ENCODE measurements around the gene AGAP2. TPM values are rescaled to one million over a fixed set of nuclear protein-coding genes. Genes with fewer than 3 reads are reported as not detected.

The AGAP2 gene
- total RNA-seq, 4 donors from 2014 or later: 1.1 to 5.7 (median 2.5) TPM

DNA sequence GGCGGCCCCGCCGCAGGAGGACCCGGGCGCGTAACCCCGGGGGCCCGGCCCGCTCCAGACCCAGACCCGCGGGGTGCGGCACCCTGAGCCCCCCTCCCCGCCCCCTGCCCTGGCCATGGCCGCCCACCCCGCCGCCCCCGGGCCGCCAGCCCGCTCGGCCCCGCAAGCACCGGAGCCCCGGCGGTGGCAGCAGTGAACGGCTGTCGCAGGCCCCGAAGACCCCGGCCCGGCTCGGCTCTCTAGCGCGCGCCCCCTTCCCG is 16.6 kb upstream of the AGAP2 start:
- H3K4me1 ChIP-seq: peaks cover 0 to 51% (median 20%) of the 10 kb centered on the region in 4 donors

DNA sequence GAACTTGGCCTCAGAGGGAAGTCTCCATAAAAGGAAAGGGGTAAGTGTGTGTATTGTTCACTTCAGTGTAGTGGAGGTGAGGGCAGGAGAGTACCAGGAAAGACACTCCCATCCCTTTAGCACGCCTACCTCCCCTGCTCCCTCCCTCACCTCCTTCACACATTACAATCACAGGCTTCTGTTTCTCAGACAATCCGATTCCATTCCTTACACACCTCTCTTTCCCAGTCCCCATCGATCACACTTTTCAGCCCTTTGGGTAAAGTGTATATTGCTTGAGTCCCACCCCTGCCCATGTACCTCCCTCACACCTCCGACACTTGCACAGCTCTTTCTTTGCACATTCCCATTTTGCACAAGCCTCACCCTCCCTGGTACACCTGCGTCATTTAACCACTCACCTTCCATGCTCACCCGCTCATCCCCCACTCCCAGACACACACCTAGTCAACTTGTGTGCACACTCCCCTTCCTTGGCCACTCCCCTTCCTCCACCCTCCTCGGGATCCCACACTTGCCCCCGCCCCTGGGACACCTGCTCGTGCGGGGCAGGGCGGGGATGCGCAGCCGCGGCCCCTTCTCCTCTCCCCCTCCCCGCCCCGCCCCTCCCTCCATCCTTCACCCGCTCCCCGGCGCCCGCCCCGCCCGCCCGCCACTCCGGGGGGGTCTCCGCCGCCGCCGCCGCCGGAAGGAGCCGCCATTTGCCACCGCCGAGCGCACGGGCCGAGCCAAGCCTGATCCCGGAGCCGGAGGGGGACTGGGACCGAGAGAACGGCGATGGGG is 16.1 kb upstream of the AGAP2 start, which contains the start of gene MARCHF9:
Gene MARCHF9 (plus strand): TSS at position 693 of the 783 bp plus-strand sequence. CDS start 426 bp downstream, outside the sequence.
- H3K9me3 ChIP-seq: no peaks in the 10 kb centered on the region
- TF ChIP-seq EP300 (IDR thresholded peaks at IDR 0.05) (no peak), POLR2A (IDR thresholded peaks at IDR 0.05) (no peak)
- TF ChIP-seq, protein P1, sequence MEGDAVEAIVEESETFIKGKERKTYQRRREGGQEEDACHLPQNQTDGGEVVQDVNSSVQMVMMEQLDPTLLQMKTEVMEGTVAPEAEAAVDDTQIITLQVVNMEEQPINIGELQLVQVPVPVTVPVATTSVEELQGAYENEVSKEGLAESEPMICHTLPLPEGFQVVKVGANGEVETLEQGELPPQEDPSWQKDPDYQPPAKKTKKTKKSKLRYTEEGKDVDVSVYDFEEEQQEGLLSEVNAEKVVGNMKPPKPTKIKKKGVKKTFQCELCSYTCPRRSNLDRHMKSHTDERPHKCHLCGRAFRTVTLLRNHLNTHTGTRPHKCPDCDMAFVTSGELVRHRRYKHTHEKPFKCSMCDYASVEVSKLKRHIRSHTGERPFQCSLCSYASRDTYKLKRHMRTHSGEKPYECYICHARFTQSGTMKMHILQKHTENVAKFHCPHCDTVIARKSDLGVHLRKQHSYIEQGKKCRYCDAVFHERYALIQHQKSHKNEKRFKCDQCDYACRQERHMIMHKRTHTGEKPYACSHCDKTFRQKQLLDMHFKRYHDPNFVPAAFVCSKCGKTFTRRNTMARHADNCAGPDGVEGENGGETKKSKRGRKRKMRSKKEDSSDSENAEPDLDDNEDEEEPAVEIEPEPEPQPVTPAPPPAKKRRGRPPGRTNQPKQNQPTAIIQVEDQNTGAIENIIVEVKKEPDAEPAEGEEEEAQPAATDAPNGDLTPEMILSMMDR (IDR thresholded peaks at IDR 0.05): no peak
- peaks cover 0 to 52% (median 20%) of the 10 kb centered on the region in 4 donors for H3K4me1 ChIP-seq
- no peaks in the 10 kb centered on the region for H3K27me3 ChIP-seq
- peaks cover 0 to 41% (median 6%) of the 10 kb centered on the region in 3 donors for H3K36me3 ChIP-seq
- WGBS, 2 donors: 2 to 3% methylated on average over 20 to 21 of the region's 41 CpGs
- DNase-seq (ENCODE audit: low spot score in 2 of 2): no peak
- H3K4me3 ChIP-seq: peak within 1 kb of the TSS; percentile 57 to 90 (median 70)
- H3K27ac ChIP-seq: peak within 1 kb of the TSS; percentile 37 to 86 (median 70)

More for the DNA sequence above, 16.6 kb upstream of the AGAP2 start:
- H3K36me3 ChIP-seq: peaks cover 0 to 36% (median 6%) of the 10 kb centered on the region in 3 donors
- WGBS, 2 donors: no CpG with 5 or more reads among the region's 34 CpGs
- no peak for DNase-seq (ENCODE audit: low spot score in 2 of 2)
- no peaks in the 10 kb centered on the region for H3K27me3 ChIP-seq
- H3K4me3 ChIP-seq: peak overlapping the region; percentile 57 to 90 (median 70)
- H3K27ac ChIP-seq: peak overlapping the region; percentile 37 to 86 (median 70)
- TF ChIP-seq POLR2A (IDR thresholded peaks at IDR 0.05) (no peak), EP300 (IDR thresholded peaks at IDR 0.05) (no peak)
- TF ChIP-seq, protein P1 (IDR thresholded peaks at IDR 0.05): no peak
- no peaks in the 10 kb centered on the region for H3K9me3 ChIP-seq

DNA sequence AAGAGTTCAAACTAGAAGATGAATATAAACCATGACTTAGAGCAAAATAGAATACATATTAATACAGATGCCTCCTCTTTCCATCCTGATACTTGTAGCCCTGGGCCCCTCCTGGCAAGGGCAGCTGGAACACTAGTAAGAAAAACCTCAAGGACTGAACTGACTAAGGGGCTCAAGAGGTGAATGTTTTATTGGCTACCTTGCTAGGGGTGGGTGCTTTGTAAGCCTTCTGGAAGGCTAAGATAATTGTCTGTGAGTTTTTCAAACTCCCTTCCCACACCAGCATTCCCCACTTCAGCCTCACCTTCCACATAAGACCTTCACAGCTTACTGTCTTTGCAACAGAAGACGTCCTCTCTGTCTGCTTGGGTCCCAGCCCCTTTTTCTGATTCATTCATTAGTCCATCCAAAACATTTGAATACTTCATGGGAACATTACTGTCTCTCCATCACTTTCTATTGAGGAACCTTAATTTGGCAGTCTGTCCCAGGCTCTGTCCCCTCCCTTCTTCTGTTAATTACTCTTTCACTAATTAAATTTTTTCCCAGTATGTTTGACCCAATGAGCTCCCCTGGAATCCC is 15.3 kb upstream of the AGAP2 start:
- Histone ChIP-seq H3K4me1 (peaks cover 0 to 52% (median 20%) of the 10 kb centered on the region in 4 donors), H3K27ac (peak overlapping the region in 2 of 4 donors; percentile 58 to 96), H3K36me3 (peaks cover 0 to 43% (median 9%) of the 10 kb centered on the region in 3 donors), H3K9me3 (no peaks in the 10 kb centered on the region), H3K4me3 (no peak overlapping the region), H3K27me3 (no peaks in the 10 kb centered on the region)
- no peak for DNase-seq (ENCODE audit: low spot score in 2 of 2)
- TF ChIP-seq EP300 (IDR thresholded peaks at IDR 0.05): no peak
- no peak for TF ChIP-seq POLR2A (IDR thresholded peaks at IDR 0.05)
- TF ChIP-seq, protein P1 (IDR thresholded peaks at IDR 0.05): no peak
- WGBS, 2 donors: 17 to 25% methylated on average over 1 of the region's 1 CpG

DNA sequence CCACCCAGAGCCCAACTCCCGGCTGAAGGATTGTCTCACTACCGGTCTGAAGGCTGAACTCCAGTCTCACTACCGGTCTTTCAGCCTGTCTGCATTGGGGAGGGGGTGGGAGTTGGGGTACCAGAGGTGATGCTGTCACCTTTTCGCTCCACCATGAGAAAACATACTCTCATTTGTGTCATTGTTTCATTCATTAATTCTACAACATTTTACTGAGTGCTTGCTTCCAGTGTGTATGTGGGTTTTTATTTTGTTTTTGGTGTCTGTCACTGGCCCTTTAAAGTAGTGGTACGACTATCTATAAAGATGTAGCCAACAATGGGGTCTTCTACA is 14.1 kb upstream of the AGAP2 start:
- peaks cover 0 to 52% (median 20%) of the 10 kb centered on the region in 4 donors for H3K4me1 ChIP-seq
- H3K4me3 ChIP-seq: peak overlapping the region in 3 of 4 donors; percentile 18 to 89 (median 85)
- no peaks in the 10 kb centered on the region for H3K27me3 ChIP-seq
- TF ChIP-seq, protein P1 (IDR thresholded peaks at IDR 0.05): no peak
- TF ChIP-seq POLR2A (IDR thresholded peaks at IDR 0.05) (no peak), EP300 (IDR thresholded peaks at IDR 0.05) (no peak)
- peaks cover 0 to 43% (median 7%) of the 10 kb centered on the region in 3 donors for H3K36me3 ChIP-seq
- WGBS, 2 donors: 1 to 3% methylated on average over 5 of the region's 5 CpGs
- no peak for DNase-seq (ENCODE audit: low spot score in 2 of 2)
- peak overlapping the region; percentile 83 to 96 (median 84) for H3K27ac ChIP-seq
- no peaks in the 10 kb centered on the region for H3K9me3 ChIP-seq

Data from tibial nerve (tissue), 4 donors.